AG09319 (cell line): ENCODE results near the gene GRIPAP1.

ENCODE experiments used
- DNase-seq: peaks from one replicate; pipeline ENCODE4 v3.0.0-alpha.2; 2010; ENCODE audit warnings: low read depth; ENCODE audit errors: extremely low read depth
- CTCF ChIP-seq: IDR thresholded peaks from 2 replicates; pipeline ENCODE4 v1.5.1; 2011; ENCODE audit warnings: low read depth, mild to moderate bottlenecking, inconsistent platforms, low read length, moderate library complexity

GRIPAP1 gene

GRCh38 chrX:48939524-48940228 is 62.4 kb downstream of the GRIPAP1 start:
- no peak for DNase-seq
- TF ChIP-seq CTCF, result no peak

GRCh38 chrX:48938721-48939425 is 63.2 kb downstream of the GRIPAP1 start:
- TF ChIP-seq CTCF, result no peak
- DNase-seq, result no peak

GRCh38 chrX:48937054-48937907 is 64.8 kb downstream of the GRIPAP1 start:
- TF ChIP-seq CTCF, result no peak
- DNase-seq, result no peak

- DNase-seq, result no peak
- no peak for TF ChIP-seq CTCF
Measured at GRCh38 chrX:48936429-48937053, 65.5 kb downstream of the GRIPAP1 start.

GRCh38 chrX:48935301-48935670 is 66.8 kb downstream of the GRIPAP1 start:
- no peak for TF ChIP-seq CTCF
- DNase-seq, result no peak

- TF ChIP-seq CTCF, result no peak
- no peak for DNase-seq
Measured at GRCh38 chrX:48934581-48935300, 67.3 kb downstream of the GRIPAP1 start.
